Measurements from ENCODE around the gene ARHGAP21.
A peak's percentile ranks its signal among the peaks of the same experiment; 100 is the strongest.

The ARHGAP21 gene

DNA sequence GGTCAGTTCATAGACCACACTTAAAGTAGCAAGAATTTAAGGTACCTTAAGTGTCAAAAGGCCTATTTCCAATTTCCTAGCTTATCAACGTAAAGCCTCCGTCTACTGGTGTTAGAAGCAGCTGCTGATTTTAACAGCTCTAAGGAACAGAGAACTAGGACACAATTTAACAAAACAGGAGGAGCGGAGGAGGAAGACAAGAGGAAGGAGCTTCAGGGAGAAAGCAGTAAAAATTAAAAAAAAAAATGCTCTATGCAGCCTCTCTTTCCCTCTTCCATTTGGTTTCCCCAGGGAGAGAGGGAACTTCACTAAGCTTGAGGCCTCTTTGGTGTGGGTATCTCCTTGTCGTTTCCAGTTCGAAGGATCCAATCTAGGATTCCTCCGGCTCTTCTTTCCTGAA, 22.7 kb downstream of the ARHGAP21 start:
- H3K36me3 ChIP-seq (ENCODE audit: insufficient read depth, low read length), result no peaks in the 10 kb centered on the region
- TF ChIP-seq, protein P1, sequence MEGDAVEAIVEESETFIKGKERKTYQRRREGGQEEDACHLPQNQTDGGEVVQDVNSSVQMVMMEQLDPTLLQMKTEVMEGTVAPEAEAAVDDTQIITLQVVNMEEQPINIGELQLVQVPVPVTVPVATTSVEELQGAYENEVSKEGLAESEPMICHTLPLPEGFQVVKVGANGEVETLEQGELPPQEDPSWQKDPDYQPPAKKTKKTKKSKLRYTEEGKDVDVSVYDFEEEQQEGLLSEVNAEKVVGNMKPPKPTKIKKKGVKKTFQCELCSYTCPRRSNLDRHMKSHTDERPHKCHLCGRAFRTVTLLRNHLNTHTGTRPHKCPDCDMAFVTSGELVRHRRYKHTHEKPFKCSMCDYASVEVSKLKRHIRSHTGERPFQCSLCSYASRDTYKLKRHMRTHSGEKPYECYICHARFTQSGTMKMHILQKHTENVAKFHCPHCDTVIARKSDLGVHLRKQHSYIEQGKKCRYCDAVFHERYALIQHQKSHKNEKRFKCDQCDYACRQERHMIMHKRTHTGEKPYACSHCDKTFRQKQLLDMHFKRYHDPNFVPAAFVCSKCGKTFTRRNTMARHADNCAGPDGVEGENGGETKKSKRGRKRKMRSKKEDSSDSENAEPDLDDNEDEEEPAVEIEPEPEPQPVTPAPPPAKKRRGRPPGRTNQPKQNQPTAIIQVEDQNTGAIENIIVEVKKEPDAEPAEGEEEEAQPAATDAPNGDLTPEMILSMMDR (conservative IDR thresholded peaks at IDR 0.05; ENCODE audit: low read length), result no peak
- TF ChIP-seq EZH2phosphoT487 (IDR thresholded peaks at IDR 0.05; ENCODE audit: borderline replicate concordance), result no peak
- peaks cover 8% of the 10 kb centered on the region for H4K20me1 ChIP-seq (ENCODE audit: insufficient read depth, low read length, poor library complexity, severe bottlenecking)
- H3K4me1 ChIP-seq (ENCODE audit: insufficient read depth, low read length, poor library complexity, severe bottlenecking), result peaks cover 18% of the 10 kb centered on the region
- H3K27me3 ChIP-seq (ENCODE audit: insufficient read depth, low read length, poor library complexity, severe bottlenecking), result no peaks in the 10 kb centered on the region
- peaks cover 53% of the 10 kb centered on the region for H3K79me2 ChIP-seq (ENCODE audit: insufficient read depth, low read length)
- no peaks in the 10 kb centered on the region for H3K9me3 ChIP-seq (ENCODE audit: insufficient read depth, low read depth, low read length)
- H3F3A ChIP-seq (ENCODE audit: low read depth), result no peaks in the 10 kb centered on the region
- no peak overlapping the region for H3K9ac ChIP-seq (ENCODE audit: low read depth, low read length, poor library complexity, severe bottlenecking)
- peak overlapping the region; percentile 48 for H3K4me3 ChIP-seq (ENCODE audit: low read length, poor library complexity, severe bottlenecking)
- peak overlapping the region; percentile 61 for H3K4me2 ChIP-seq (ENCODE audit: low read depth, low read length, poor library complexity, severe bottlenecking)
- H2AFZ ChIP-seq (ENCODE audit: low read length), result no peak overlapping the region
- H3K9me2 ChIP-seq (replicated peaks; ENCODE audit: low read depth, low read length), result no peaks in the 10 kb centered on the region

DNA sequence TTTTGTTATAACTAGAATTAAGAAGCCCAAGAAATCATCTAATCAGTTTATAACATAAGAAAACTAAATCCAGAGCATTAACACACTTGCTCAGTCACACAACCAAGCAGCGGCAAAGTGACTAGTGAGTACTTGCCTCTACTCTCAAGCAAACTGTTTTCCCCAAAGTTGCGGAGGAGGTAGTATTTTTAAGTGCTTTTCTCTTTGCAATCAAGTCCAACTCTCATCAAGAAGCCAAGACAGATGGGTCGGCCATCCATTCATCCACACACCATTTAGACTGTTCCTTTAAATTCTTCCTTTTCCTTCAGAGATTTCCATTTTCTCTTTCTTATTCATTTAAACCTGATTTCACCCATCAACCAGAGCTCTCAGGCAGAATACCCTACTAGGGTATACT, 25.4 kb downstream of the ARHGAP21 start:
- Histone ChIP-seq H3K4me3 (ENCODE audit: low read length, poor library complexity, severe bottlenecking) (no peak overlapping the region), H3F3A (ENCODE audit: low read depth) (no peaks in the 10 kb centered on the region), H4K20me1 (ENCODE audit: insufficient read depth, low read length, poor library complexity, severe bottlenecking) (no peaks in the 10 kb centered on the region), H3K36me3 (ENCODE audit: insufficient read depth, low read length) (no peaks in the 10 kb centered on the region), H3K9me2 (replicated peaks; ENCODE audit: low read depth, low read length) (no peaks in the 10 kb centered on the region), H3K9me3 (ENCODE audit: insufficient read depth, low read depth, low read length) (no peaks in the 10 kb centered on the region), H3K79me2 (ENCODE audit: insufficient read depth, low read length) (peaks cover 52% of the 10 kb centered on the region), H3K9ac (ENCODE audit: low read depth, low read length, poor library complexity, severe bottlenecking) (no peak overlapping the region), H3K27me3 (ENCODE audit: insufficient read depth, low read length, poor library complexity, severe bottlenecking) (no peaks in the 10 kb centered on the region), H3K4me2 (ENCODE audit: low read depth, low read length, poor library complexity, severe bottlenecking) (no peak overlapping the region), H2AFZ (ENCODE audit: low read length) (no peak overlapping the region), H3K4me1 (ENCODE audit: insufficient read depth, low read length, poor library complexity, severe bottlenecking) (peaks cover 16% of the 10 kb centered on the region)
- no peak for TF ChIP-seq EZH2phosphoT487 (IDR thresholded peaks at IDR 0.05; ENCODE audit: borderline replicate concordance)
- TF ChIP-seq, protein P1 (conservative IDR thresholded peaks at IDR 0.05; ENCODE audit: low read length), result no peak

DNA sequence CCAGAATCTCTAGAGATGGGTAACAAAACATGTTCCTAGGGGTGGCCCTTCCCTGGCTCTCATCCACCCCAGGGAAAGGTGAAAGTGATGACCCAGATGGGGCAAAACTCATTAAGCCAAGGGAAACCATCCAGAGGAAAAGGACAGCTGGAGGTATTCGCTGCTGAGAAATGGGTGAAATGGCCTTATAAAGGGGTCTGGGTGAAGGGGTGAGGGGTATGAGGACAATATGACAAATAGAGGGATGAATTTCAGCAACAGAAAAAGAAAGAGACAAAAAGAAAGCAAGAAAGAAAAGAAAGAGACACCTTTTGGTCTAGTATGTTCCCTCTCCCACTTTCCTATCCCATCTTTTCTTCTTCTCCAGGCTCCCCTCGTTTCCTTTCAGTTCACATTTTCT, 26.6 kb downstream of the ARHGAP21 start:
- Histone ChIP-seq H3K9ac (ENCODE audit: low read depth, low read length, poor library complexity, severe bottlenecking) (no peak overlapping the region), H3K79me2 (ENCODE audit: insufficient read depth, low read length) (peaks cover 42% of the 10 kb centered on the region), H3K4me1 (ENCODE audit: insufficient read depth, low read length, poor library complexity, severe bottlenecking) (peaks cover 11% of the 10 kb centered on the region), H3K9me3 (ENCODE audit: insufficient read depth, low read depth, low read length) (no peaks in the 10 kb centered on the region), H4K20me1 (ENCODE audit: insufficient read depth, low read length, poor library complexity, severe bottlenecking) (no peaks in the 10 kb centered on the region), H3K4me2 (ENCODE audit: low read depth, low read length, poor library complexity, severe bottlenecking) (no peak overlapping the region), H2AFZ (ENCODE audit: low read length) (no peak overlapping the region), H3K4me3 (ENCODE audit: low read length, poor library complexity, severe bottlenecking) (no peak overlapping the region), H3K9me2 (replicated peaks; ENCODE audit: low read depth, low read length) (no peaks in the 10 kb centered on the region), H3F3A (ENCODE audit: low read depth) (no peaks in the 10 kb centered on the region), H3K36me3 (ENCODE audit: insufficient read depth, low read length) (no peaks in the 10 kb centered on the region), H3K27me3 (ENCODE audit: insufficient read depth, low read length, poor library complexity, severe bottlenecking) (no peaks in the 10 kb centered on the region)
- TF ChIP-seq, protein P1 (conservative IDR thresholded peaks at IDR 0.05; ENCODE audit: low read length), result no peak
- TF ChIP-seq EZH2phosphoT487 (IDR thresholded peaks at IDR 0.05; ENCODE audit: borderline replicate concordance), result no peak

All from Loucy (cell line).